HG03196 (cell line): ENCODE data around the gene SLC23A3.

ENCODE experiments used
- ATAC-seq: cut with Tn5 transposase; IDR thresholded peaks from one replicate; pipeline ENCODE4 v1.9.1; 2021; ENCODE audit not compliant: unreplicated experiment

The SLC23A3 gene

GRCh38 chr2:219155054-219155644 lies 14.7 kb downstream of the SLC23A3 start:
- ATAC-seq: no peak

DNA sequence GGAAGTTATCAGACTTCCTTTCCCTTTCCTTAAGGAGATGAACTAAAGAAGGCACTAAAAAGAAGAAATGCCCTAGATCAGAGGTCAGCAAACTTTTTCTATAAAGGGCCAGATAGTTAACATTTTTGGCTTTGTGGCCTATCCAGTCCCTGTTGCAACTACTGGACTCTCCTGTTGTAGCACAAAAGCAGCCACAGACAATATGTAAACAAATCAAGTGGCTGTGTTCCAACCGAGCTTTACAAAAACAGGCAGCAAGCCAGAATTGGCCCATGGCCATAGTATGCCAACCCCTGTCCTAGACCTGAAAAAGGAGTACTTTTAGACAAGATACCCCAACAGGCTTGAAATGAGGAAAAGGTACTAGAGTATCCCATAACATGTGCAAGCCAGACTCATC lies 20.2 kb downstream of the SLC23A3 start:
- no peak for ATAC-seq

- ATAC-seq: no peak
Observed at GRCh38 chr2:219142329-219142728, 27.5 kb downstream of the SLC23A3 start.

DNA sequence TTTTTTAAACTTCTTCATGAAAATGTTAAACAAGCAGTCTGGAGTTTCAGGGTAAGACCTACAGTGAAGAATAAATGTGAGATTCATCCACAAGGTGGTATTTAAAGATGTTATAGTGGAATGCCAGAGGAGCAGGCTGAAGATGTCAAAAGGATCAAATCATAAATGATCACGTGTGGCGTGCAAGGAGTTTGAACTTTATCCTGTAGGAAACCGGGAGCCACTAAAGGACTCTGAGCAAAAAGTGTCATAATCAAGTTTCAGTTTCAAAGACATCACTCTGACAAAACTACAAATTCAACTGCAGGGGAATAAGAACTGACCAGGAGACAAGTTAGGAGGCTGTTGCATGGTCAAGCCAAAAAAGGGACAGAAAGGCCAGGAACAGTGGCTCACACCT lies 29.1 kb downstream of the SLC23A3 start:
- no peak for ATAC-seq

DNA sequence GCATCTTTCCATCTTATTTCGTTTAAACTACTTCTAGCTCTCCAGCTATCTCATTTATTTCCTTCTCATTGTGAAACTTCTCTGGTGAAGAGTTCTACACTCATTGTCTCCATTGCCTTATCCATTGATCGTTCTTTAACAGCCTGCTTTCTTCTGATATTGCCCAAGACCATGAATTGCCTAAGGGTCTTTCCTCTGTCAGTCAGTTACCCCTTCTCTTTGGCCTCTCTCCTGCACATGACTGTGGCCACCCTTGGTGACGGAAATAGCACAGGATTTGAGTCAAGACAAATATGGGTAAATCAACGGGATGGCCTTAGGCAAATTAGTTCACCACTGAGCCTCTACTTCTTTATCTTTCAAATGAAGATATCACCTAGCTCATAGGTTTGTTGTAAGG lies 35.9 kb downstream of the SLC23A3 start:
- ATAC-seq: no peak

DNA sequence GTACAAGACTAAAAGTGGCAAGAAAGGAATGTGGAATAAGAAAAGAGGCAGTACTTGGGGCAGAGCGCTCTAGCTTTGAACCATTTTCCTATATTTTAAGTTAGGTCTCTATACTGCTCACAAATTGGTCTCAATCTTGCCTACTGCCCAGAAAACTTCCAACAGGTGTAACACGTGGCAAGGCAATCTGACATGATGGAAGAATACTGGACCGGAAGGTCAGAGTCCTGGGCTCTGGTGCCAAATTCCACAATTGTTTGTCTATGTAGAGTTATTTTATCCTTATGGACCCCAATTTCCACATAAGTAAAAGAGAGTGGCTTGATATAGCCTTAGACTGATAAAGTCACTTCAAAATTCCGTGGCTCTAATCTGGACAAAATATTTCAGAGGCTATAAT lies 38.1 kb downstream of the SLC23A3 start:
- no peak for ATAC-seq

DNA sequence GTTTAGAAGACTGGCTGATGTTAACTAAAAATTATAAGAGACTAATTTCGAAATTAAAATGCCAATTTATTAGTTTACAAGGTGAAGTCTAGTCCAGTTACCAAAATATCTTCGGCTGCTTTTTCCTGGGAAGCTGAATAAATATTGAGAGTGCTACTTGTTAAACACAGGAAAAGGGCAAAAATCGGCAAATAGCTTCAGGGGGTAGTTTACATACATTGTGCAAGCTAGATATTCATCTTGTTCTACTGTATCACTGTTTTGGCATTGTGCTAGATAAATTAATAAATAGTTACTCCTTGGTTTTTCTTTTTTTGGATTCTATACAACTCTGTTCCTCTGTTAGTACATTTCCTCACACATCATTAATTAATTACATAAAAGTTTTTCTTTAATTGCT lies 38.5 kb downstream of the SLC23A3 start:
- no peak for ATAC-seq

- no peak for ATAC-seq
Observed at GRCh38 chr2:219129589-219129988, 40.2 kb downstream of the SLC23A3 start.

- no peak for ATAC-seq
Observed at GRCh38 chr2:219128396-219128795, 41.4 kb downstream of the SLC23A3 start.

GRCh38 chr2:219127037-219127635 lies 42.7 kb downstream of the SLC23A3 start:
- ATAC-seq: no peak

GRCh38 chr2:219126555-219126954 lies 43.3 kb downstream of the SLC23A3 start:
- no peak for ATAC-seq

- no peak for ATAC-seq
Observed at GRCh38 chr2:219125886-219126270, 44.0 kb downstream of the SLC23A3 start.

- no peak for ATAC-seq
Observed at GRCh38 chr2:219125225-219125885, 44.5 kb downstream of the SLC23A3 start.

GRCh38 chr2:219124381-219125110 lies 45.3 kb downstream of the SLC23A3 start:
- ATAC-seq: no peak

GRCh38 chr2:219123356-219124135 lies 46.3 kb downstream of the SLC23A3 start:
- no peak for ATAC-seq

DNA sequence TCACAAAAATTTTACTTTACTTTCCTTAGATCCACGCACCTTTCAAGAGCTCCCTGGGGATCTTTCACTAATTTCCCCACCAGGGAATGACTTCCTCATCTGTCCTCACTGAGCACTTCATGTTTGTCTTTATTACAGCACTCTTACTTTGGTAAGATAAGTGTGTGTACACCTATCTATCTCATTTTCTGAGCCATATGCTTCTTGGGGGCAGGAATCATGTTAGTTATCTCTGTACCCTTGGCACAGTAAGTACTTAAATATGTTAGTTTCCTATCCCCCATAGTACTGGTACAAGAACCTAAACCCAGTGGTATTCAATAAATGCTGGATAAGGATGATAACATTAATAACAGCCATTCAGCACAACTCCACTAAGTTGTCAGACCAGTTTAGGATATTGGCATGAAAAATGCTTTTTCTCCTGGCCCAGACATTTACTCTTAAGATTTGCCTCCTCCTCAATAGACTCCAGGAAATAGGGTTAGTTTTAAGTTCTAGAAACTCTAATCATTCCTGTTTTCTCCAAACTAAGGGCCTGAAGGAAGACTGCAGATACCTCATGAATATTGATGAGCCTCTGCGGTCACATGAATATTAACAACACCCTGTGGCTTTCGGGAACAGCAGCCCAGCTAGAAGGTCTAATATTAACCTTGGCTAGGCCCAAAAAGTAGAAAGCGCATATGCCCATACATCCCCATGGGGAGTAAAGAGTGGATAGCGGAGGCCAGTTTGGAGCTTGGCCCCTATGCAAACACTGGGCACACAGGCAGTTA lies 47.4 kb downstream of the SLC23A3 start:
- no peak for ATAC-seq

- no peak for ATAC-seq
Observed at GRCh38 chr2:219120082-219120481, 49.7 kb downstream of the SLC23A3 start.

- ATAC-seq: no peak
Observed at GRCh38 chr2:219119422-219120043, 50.3 kb downstream of the SLC23A3 start.

DNA sequence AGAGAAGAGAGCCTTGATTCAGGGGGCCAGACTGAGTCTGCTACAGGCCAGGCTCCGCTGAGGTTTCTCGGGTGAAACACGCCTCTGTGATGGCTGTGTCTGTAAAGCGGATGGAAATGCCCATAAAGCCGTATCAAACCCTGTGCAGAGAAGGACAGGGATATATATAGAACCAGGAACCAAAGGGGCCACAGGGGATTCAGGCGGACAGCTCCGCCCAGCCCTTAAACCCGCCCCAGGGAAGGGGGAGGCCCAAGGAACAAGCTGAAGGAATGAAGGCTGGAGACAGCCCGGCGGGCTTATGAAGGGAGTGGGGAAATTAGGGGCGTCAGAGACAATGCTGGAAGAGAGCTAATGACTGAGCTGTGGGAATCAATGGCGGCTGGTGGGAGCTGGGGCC lies 51.3 kb downstream of the SLC23A3 start:
- ATAC-seq: no peak
